HEK293 (cell line): ENCODE measurements around the gene COG3.

Experiments
- KLF10 ChIP-seq: fragments of 450-650 bp; IDR thresholded peaks from 2 replicates; pipeline ENCODE4 v1.5.1; 2018; ENCODE audit warnings: missing biosample characterization, mild to moderate bottlenecking, missing genetic modification characterization
- TCF7L2 ChIP-seq: IDR thresholded peaks from 2 replicates; pipeline ENCODE4 v1.6.1; 2011; ENCODE audit warnings: low read depth, mild to moderate bottlenecking, inconsistent platforms, low read length, moderate library complexity, borderline replicate concordance
- YY1 ChIP-seq: fragments of 450-650 bp; formaldehyde crosslinking; IDR thresholded peaks from 2 replicates; pipeline ENCODE4 v1.5.1; 2018; ENCODE audit warnings: missing biosample characterization, missing genetic modification characterization
- ZBTB11 ChIP-seq: fragments of 450-650 bp; formaldehyde crosslinking; conservative IDR thresholded peaks from 2 replicates; pipeline ENCODE4 v1.5.1; 2016; ENCODE audit warnings: low read depth, missing biosample characterization, missing genetic modification characterization
- ZNF324 ChIP-seq: fragments of 450-650 bp; formaldehyde crosslinking; IDR thresholded peaks from 2 replicates; pipeline ENCODE4 v1.5.1; 2016; ENCODE audit warnings: missing biosample characterization, missing genetic modification characterization
- ZNF404 ChIP-seq: fragments of 450-650 bp; formaldehyde crosslinking; IDR thresholded peaks from 2 replicates; pipeline ENCODE4 v1.5.1; 2017; ENCODE audit warnings: missing biosample characterization, missing genetic modification characterization
- ZNF423 ChIP-seq: fragments of 450-650 bp; formaldehyde crosslinking; IDR thresholded peaks from 2 replicates; pipeline ENCODE4 v1.5.1; 2016; ENCODE audit warnings: missing biosample characterization, missing genetic modification characterization
- ZNF530 ChIP-seq: fragments of 450-650 bp; formaldehyde crosslinking; IDR thresholded peaks from 2 replicates; pipeline ENCODE4 v1.5.1; 2016; ENCODE audit warnings: low read depth, missing biosample characterization, missing genetic modification characterization
- ZNF558 ChIP-seq: fragments of 450-650 bp; formaldehyde crosslinking; IDR thresholded peaks from 2 replicates; pipeline ENCODE4 v1.5.1; 2016; ENCODE audit warnings: missing biosample characterization, missing genetic modification characterization
- TF ChIP-seq, protein P1 (sequence below): fragments of 450-650 bp; formaldehyde crosslinking; IDR thresholded peaks from 2 replicates; pipeline ENCODE4 v1.5.1; 2016; ENCODE audit warnings: missing biosample characterization, missing genetic modification characterization
- TF ChIP-seq, protein P2 (sequence below): fragments of 450-650 bp; formaldehyde crosslinking; IDR thresholded peaks from 2 replicates; pipeline ENCODE4 v1.5.1; 2016; ENCODE audit warnings: missing biosample characterization, missing genetic modification characterization, low read depth

GRCh38 chr13:45466359-45466758 is 1.6 kb downstream of the COG3 start:
- TF ChIP-seq ZNF423 (no peak), ZBTB11 (tag by site-specific recombination) (no peak), ZNF530 (tag by site-specific recombination) (no peak), KLF10 (tag by site-specific recombination) (no peak), ZNF404 (tag by site-specific recombination) (no peak), ZNF324 (no peak), TCF7L2 (no peak), ZNF558 (no peak), YY1 (no peak)
- TF ChIP-seq, protein P1, sequence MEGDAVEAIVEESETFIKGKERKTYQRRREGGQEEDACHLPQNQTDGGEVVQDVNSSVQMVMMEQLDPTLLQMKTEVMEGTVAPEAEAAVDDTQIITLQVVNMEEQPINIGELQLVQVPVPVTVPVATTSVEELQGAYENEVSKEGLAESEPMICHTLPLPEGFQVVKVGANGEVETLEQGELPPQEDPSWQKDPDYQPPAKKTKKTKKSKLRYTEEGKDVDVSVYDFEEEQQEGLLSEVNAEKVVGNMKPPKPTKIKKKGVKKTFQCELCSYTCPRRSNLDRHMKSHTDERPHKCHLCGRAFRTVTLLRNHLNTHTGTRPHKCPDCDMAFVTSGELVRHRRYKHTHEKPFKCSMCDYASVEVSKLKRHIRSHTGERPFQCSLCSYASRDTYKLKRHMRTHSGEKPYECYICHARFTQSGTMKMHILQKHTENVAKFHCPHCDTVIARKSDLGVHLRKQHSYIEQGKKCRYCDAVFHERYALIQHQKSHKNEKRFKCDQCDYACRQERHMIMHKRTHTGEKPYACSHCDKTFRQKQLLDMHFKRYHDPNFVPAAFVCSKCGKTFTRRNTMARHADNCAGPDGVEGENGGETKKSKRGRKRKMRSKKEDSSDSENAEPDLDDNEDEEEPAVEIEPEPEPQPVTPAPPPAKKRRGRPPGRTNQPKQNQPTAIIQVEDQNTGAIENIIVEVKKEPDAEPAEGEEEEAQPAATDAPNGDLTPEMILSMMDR = no peak
- TF ChIP-seq, protein P2, sequence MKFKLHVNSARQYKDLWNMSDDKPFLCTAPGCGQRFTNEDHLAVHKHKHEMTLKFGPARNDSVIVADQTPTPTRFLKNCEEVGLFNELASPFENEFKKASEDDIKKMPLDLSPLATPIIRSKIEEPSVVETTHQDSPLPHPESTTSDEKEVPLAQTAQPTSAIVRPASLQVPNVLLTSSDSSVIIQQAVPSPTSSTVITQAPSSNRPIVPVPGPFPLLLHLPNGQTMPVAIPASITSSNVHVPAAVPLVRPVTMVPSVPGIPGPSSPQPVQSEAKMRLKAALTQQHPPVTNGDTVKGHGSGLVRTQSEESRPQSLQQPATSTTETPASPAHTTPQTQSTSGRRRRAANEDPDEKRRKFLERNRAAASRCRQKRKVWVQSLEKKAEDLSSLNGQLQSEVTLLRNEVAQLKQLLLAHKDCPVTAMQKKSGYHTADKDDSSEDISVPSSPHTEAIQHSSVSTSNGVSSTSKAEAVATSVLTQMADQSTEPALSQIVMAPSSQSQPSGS (tag by site-specific recombination) = no peak
